ENCODE data around the gene CPVL.

Gene CPVL

GRCh38 chr7:28999895-29000716 lies 146.2 kb downstream of the CPVL start:
- DNase-seq, result no peak

- no peak for DNase-seq
Measured at GRCh38 chr7:28999427-28999826, 146.9 kb downstream of the CPVL start.

GRCh38 chr7:28998105-28998504 lies 148.2 kb downstream of the CPVL start:
- DNase-seq, result no peak

GRCh38 chr7:28996836-28997235 lies 149.5 kb downstream of the CPVL start:
- no peak for DNase-seq

GRCh38 chr7:28993371-28993770 lies 153.0 kb downstream of the CPVL start:
- no peak for DNase-seq

GRCh38 chr7:28992798-28993197 lies 153.5 kb downstream of the CPVL start:
- DNase-seq, result no peak

GRCh38 chr7:28990200-28990960 lies 156.0 kb downstream of the CPVL start:
- DNase-seq, result no peak

GRCh38 chr7:28989211-28989980 lies 156.9 kb downstream of the CPVL start:
- DNase-seq, result no peak

GRCh38 chr7:28988810-28989209 lies 157.5 kb downstream of the CPVL start:
- no peak for DNase-seq

GRCh38 chr7:28988091-28988490 lies 158.2 kb downstream of the CPVL start:
- no peak for DNase-seq

GRCh38 chr7:28986765-28987110 lies 159.6 kb downstream of the CPVL start:
- DNase-seq, result peak; percentile 43 to 82 (median 64)

- DNase-seq, result no peak
Measured at GRCh38 chr7:28986028-28986764, 160.1 kb downstream of the CPVL start.

- peak; percentile 68 to 87 (median 78) for DNase-seq
Measured at GRCh38 chr7:28984631-28985030, 161.7 kb downstream of the CPVL start.

GRCh38 chr7:28984217-28984616 lies 162.1 kb downstream of the CPVL start:
- no peak for DNase-seq

- DNase-seq, result no peak
Measured at GRCh38 chr7:28983396-28984190, 162.7 kb downstream of the CPVL start.

GRCh38 chr7:28981161-28981465 lies 165.2 kb downstream of the CPVL start:
- DNase-seq, result no peak

- no peak for DNase-seq
Measured at GRCh38 chr7:28980451-28981160, 165.7 kb downstream of the CPVL start.

GRCh38 chr7:28979776-28980175 lies 166.6 kb downstream of the CPVL start:
- no peak for DNase-seq

GRCh38 chr7:28977881-28978280 lies 168.5 kb downstream of the CPVL start:
- DNase-seq, result no peak

GRCh38 chr7:28976022-28976421 lies 170.3 kb downstream of the CPVL start:
- DNase-seq, result no peak

- DNase-seq, result no peak
Measured at GRCh38 chr7:28973591-28973990, 172.7 kb downstream of the CPVL start.

Measured in suppressor macrophage (primary cell).